HG02973 (cell line): Measurements from ENCODE around the gene RCOR2.

Source experiments
- ATAC-seq: cut with Tn5 transposase; IDR thresholded peaks from one replicate; pipeline ENCODE4 v1.9.1; 2021; ENCODE audit warnings: moderate library complexity; ENCODE audit not compliant: unreplicated experiment

Gene RCOR2

DNA sequence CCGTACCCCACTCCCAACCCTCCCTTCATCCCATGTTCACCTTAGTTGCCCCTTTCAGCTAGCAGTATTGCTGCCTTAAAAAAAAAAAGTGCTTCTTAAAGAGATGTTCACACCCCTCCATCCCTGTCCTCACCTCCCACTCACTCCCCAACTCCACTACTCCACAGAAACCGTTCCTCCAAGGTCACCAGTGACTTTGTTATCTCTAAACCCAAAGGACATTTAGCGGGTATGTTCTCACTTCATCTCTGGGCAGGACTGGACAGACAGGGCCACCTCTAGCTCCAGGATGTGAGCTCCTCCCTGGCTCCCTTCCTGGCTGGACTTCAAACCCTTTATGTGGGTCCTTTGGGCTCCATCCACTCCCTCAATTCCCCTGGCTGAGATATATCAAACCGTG is 6.4 kb upstream of the RCOR2 start:
- ATAC-seq: no peak

GRCh38 chr11:63922673-63923192 is 5.8 kb upstream of the RCOR2 start:
- ATAC-seq: no peak

DNA sequence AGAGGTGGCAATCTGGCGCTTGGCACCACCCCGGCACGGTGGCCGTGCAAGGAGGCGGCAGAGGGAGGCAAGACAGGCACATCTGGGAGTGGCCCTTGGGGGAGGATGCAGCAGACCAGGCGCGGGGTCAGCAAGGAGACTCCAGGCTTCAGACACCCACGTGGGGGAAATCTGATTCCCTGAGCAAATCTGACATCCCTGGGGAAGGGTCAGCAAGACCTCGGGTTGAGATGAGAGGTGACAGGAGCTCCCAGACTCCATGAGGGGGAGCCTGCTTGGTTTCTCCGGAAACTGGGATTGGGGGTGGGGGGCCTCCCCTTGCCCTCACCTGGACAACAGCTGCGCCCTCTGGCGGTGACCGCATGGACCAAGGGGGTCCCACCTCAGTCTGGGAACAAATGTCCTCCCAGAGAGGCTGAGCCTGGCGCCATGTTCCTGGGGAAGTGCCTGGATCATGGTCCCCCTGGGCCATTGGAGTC is 4.0 kb upstream of the RCOR2 start:
- ATAC-seq: no peak

DNA sequence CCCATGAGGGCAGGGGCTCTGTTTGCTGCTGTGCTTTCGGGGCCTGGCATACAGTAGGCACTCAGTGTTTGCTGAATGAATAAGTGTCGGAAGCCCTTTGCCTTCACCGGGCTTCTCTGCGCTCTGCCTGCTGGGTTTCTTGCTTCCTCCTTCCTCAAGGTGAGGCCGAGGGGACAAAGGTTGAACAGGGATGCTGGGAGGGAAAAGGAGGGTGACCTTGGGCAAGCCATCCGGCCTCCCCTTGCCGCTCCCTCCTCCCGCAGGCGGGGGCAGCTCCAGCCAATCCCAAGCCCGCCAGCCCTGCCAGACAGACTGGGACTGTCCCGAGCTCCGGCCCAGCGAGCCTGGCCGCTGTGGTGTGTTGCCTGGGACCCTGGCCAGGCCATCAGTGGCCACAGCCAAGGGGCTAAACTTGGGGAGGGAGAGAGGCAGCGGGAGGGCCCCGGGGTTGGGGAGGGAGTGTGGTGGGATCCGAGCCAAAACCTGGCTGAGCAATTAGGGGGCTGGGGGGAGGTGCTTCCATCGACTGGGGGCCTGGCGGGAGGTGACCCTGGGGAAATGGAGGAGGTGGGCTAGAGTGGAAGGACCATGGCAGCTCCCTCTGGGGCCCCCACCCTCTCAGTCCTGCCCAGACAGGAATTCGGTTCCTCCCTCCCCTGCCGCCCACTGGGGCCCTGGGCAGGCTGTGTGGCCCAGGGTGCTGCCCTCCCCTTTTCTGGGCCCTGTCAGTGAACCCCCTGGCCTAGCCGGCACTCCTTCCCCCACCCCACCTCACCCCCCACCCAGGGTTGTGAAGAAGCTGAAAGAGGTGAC is 3.4 kb upstream of the RCOR2 start:
- ATAC-seq: no peak

GRCh38 chr11:63919267-63920125 is 2.5 kb upstream of the RCOR2 start:
- ATAC-seq: no peak

GRCh38 chr11:63918507-63919191 is 1.7 kb upstream of the RCOR2 start:
- no peak for ATAC-seq

DNA sequence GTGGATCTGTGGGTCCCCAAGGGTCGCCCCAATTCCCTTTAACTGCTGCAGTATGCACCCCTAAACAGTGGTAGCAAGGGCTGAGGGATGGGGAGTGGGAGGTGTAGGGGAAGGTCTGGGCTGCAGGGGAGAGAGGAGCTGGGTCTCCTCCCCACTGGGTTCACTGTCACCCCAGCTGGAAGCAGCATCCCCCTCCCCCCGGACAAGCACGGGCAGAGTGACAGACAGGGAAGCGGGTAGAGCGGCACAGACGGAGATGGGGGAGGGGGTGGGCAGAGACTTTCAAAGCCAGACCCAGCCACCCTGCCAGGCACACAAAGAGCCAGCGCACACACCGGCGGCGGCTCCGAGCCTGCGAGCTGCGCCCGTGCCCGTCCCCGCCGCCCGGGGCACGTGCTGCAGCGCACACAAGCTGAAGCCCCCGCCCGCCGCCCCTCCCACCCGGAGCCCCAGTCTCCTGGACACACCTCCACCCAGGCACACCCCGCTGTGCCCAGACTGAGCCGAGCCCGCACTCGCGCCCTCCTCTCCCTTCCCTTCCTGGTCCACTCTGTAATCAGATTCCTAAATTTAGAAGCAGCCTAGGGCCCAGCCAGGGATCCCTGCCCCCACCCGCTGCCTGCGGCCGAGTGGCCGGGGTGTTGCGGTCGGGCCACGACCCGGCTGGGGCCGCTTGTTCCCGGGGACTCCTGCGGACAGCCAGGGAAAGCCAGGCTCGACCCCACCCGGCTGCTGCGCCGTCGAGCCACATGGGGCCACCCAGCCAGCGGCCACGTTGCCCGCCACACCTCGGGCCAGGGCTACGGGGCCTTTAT is 935 bp upstream of the RCOR2 start:
- no peak for ATAC-seq

GRCh38 chr11:63915961-63916836 is 765 bp downstream of the RCOR2 start:
- no peak for ATAC-seq

DNA sequence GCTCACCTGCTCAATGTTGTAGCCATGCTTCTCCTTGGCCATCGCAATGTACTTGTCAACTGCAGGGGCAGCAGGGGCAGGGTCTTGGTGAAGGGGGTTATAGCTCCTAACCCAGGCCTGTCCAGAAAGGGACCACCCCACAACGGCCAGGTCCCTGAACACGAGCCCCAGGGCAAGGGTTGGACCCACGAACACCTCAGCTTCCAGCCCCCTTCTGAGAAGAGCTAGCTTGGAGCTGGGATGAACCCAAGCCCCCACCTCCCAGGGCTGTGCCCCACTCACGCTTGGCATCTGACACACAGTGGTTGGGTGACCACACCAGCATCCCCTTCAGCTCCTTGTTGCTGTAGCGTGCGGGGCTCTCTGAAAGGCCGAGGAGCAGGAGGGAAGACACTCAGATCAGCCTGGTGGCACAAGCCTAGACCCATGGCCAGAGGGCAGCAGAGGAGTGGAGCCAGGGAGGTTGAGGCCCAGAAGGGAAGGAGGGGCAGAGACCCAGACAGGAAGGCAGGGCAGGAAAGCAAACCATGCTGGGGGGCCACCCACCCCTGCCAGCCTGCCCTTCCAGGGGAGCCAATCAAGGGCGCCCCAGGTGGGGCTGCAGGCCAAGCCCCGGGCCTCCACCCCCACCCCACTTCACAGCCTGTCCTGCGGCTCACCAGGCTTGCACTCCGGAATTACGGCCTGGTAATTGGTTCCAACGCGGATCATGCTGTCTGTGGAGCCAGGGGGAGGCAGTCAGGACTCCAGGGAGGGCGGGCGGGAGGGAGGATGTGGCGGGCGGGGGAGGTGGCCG is 1.9 kb downstream of the RCOR2 start:
- no peak for ATAC-seq

DNA sequence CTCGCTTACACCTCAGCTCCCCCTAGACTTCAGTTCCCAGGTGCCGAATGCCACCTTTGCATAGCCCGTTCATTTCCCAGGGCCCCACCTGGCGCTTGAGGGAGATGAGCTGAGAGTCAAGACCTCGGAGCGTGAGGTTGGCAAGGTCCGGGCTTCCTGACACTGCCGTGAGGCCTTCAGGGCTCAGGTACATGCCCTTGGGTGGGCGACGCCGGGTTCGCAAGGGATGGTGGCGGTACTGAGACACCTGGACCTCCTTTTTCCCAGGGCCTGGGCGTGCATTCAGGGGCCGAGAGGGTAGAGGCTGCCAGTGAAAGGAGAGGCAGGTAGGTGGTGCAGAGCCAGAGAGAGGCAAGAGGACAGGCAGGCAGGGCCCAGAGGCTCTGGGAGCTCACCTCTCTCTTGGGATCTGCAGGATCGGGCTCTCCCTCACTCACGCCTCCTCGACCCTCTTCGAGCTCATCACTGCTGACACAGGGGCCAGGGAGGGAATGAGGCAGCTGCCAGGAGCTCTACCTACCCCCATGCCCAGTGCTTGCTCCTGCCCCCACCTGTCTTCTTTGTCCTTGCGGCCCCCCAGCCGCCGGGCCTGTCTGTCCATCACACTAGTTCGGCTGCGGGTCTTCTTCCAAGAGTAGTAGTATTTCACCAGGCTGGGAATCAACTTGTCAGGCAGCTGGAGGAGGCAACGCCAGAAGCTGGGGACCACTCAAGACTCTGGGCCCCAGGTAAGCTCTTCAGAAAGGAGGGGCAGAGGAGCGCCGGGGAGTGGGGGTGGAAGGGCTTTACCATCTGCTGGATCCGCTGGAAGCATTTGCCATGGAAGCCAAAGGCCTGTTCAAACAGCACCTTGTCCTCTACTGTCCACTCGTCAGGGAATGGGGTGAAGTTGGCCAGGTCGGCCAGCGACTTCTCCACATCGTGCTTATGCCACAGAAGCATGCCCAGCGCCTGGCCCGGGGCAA is 2.8 kb downstream of the RCOR2 start:
- ATAC-seq: no peak

- no peak for ATAC-seq
Measured at GRCh38 chr11:63912678-63913077, 4.3 kb downstream of the RCOR2 start.

DNA sequence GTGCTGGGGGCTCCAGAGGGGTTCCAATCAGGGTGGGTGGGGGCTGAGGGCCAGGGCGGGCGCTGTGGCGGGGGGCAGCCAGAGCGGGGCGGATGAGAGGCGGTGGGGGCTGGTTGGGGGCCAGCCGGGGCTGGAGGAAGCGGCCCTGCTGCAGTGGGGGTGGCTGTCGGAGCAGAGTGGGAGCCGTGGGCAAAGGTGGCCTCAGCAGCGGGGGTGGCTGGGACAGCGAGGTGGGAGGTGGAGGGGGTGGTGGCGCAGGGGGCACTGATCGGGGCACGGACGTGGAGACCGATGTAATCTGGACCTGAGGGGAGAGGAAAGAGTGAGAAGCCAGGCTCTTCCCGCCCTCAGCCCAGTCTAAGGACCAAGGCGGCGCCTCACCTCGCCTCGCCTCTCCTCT is 5.1 kb downstream of the RCOR2 start:
- ATAC-seq: no peak

GRCh38 chr11:63911440-63911839 is 5.5 kb downstream of the RCOR2 start:
- no peak for ATAC-seq

GRCh38 chr11:63910675-63911074 is 6.3 kb downstream of the RCOR2 start:
- ATAC-seq: no peak

DNA sequence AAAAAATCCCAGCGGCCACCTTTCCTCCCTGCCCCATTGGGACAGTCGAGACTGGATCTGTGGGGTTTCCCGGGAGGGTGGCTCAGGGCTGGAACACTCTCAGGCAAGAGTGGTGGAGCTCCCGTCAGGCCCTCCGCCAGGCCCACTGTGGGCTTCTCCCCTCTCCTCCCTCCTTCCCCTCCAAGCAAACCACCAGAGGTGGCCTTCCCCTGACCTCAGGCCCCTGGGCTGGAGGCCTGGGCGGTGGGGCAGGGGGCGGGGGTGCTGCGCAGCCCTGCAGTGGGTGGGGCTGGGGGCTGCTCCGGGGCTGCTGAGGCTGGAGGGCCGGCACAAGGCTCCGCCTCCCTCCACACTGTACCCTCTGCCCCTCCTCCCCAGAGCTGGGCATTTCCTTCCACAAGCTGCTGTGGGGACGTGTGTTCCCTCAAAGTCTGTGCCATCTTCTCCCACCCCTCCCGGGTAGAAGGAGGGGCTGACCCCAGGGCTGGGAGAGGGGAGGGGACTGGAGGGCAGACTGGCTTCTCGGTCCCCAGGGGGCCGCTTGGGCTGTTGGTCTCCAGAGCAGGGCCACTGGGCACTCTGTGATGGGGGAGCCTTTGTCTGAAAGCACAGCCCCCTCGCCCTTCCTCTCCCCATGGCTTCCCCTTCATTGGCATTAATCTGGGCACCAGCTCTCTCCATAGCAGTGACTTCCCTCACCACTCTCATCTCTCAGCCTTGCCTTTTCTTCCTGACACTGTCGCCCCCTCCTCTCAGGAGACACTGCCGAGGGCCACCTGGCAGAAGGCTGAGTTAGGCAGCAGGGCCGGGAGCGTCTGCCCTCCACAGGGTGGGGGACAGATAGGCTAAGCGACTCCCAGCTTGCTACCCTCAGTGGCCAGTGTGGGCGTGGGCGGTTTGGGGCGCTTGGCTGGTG is 7.1 kb downstream of the RCOR2 start:
- no peak for ATAC-seq

- ATAC-seq: no peak
Measured at GRCh38 chr11:63908631-63909401, 8.1 kb downstream of the RCOR2 start.
